ENCODE measurements around the gene SH3GL2.

GRCh38 chr9:17725399-17726010 is 146.6 kb downstream of the SH3GL2 start:
- no peak for TF ChIP-seq CTCF (IDR thresholded peaks at IDR 0.05)
- TF ChIP-seq POLR2AphosphoS5 (IDR thresholded peaks at IDR 0.05) = no peak
- TF ChIP-seq POLR2A (IDR thresholded peaks at IDR 0.05) = no peak
